Stimulated activated CD4-positive, alpha-beta T cell treated with anti-CD3 and anti-CD28 coated beads, Interleukin-2, amount 100 ng/mL, for 48 hours (primary cell): Measurements from ENCODE around the gene CD8B.
"Not testable (repeated sequence)": the region's sequence is repeated elsewhere in the genome, so short reads cannot be mapped to it uniquely, and the experiment has no call there.

Experiments
- DNase-seq, 2 donors: peaks; one replicate each; pipeline ENCODE4 v3.0.0-alpha.2; 2020

CD8B gene

DNA sequence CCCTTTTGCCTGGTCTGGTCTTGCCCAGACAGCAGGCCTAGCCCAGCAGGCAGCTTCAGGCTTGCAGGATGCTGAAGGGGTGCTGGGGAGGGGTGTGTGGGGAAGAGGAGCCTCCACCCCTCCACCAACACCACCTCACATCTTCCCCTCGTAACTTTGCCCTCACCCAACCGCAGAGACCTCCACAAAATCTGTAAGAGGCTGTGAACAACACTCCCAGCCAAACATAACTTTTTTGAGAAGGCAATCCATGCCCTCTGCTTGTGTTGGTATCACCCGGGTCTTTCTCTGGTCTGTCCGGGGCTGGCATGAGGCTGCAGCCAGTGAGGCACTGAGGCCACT is 26.2 kb downstream of the CD8B start:
- DNase-seq, result not testable (repeated sequence)

- DNase-seq, result no peak
These were observed 28.4 kb downstream of the CD8B start for GRCh38 chr2:86833315-86833714.

GRCh38 chr2:86832334-86833096 is 29.2 kb downstream of the CD8B start:
- DNase-seq, result no peak

DNA sequence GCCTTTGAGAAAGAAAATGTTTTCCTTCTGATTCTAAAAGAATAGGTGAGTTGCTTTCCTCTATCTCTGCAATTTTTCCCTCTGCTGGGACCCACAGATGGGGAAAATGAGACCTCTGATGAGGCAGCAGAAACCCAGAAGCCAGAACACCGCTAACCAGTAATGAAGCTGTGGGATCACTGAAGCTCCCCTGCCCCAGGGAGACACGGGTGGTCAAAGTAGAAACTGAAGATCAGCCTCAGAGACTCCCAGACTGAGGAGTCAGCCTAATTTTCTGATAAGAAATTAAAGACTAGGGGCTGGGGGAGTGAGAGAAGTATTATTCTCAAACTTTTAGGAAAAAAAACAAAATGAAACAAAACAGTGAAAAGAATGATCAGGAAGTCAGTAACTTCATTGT is 30.1 kb downstream of the CD8B start:
- DNase-seq, result no peak

DNA sequence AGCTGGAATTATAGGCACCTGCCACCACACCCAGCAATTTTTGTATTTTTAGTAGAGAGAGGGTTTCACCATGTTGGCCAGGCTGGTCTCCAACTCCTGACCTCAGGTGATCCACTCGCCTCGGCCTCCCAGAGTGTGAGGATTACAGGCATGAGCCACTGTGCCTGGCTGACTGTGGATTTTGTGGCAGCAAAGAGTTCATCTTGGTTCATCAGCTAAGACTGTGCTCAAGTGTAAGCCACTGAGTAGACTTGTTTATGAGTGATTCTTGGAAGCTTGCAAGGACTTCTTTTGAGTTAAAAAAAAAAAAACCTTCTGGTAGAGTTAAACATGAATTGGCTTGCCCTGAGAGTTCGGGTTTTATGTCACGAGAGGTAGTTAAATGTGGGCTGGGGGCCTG is 34.7 kb downstream of the CD8B start:
- no peak for DNase-seq

- DNase-seq, result no peak
These were observed 35.8 kb downstream of the CD8B start for GRCh38 chr2:86825693-86826381.

DNA sequence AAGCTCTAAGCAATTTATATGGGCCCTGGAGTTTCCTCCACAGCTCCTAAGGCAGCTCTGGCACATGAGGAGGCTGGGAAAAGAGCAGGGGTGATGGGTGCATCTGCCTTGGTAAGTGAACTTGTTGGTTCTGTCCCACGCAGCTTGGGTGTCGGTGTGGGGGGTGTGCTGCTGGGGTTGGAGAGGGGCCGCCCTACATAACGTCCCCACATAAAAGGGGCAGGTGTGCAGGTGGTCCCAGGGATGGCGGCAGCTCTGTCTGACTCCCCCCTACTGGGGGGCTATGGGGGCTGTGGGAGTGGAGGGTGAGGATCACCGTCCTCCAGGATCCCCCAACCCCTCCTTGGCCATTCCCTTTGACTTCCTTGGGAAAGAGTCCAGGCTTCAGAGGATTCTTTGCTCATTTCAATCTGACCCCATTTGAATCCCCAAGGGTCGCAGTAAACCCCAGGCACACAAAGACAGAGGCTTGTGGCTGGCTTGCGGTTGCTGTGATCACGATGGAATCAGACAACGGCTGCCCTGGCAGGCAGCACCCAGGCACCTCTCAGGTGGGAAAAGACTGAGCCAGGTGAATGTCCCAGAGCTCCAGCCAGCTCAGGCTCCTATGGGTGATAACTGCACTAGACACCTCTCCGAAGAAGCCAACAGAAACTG is 36.5 kb downstream of the CD8B start:
- no peak for DNase-seq

GRCh38 chr2:86822668-86823345 is 38.9 kb downstream of the CD8B start:
- DNase-seq, result no peak

DNA sequence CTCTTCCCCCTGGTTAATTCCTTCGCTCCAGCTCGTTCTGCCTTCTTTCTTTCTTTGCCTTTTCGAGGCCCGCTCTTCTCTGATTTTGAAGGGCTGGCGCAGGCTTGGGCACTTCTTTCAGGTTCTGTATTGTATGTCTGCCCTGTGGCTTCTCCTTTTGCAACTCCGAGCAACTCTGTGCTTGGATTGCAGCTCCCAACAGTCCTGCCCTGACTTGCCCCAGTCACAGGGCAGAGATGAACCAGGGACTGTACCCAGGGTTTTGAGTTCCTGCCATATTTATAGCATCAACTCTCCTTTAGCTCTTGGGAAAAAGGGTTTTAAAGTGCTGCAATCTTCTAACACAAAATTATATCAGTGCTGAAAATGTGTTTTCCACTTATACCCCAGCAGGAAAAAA is 39.8 kb downstream of the CD8B start:
- no peak for DNase-seq

- no peak for DNase-seq
These were observed 40.4 kb downstream of the CD8B start for GRCh38 chr2:86821306-86821705.

- no peak for DNase-seq
These were observed 42.7 kb downstream of the CD8B start for GRCh38 chr2:86818957-86819356.

GRCh38 chr2:86818114-86818801 is 43.4 kb downstream of the CD8B start:
- no peak for DNase-seq

GRCh38 chr2:86815611-86816010 is 46.1 kb downstream of the CD8B start:
- DNase-seq, result no peak

- DNase-seq, result no peak
These were observed 52.1 kb downstream of the CD8B start for GRCh38 chr2:86809481-86810121.

- DNase-seq, result peak; percentile 92 to 96
These were observed 53.1 kb downstream of the CD8B start for GRCh38 chr2:86808315-86809161.

DNA sequence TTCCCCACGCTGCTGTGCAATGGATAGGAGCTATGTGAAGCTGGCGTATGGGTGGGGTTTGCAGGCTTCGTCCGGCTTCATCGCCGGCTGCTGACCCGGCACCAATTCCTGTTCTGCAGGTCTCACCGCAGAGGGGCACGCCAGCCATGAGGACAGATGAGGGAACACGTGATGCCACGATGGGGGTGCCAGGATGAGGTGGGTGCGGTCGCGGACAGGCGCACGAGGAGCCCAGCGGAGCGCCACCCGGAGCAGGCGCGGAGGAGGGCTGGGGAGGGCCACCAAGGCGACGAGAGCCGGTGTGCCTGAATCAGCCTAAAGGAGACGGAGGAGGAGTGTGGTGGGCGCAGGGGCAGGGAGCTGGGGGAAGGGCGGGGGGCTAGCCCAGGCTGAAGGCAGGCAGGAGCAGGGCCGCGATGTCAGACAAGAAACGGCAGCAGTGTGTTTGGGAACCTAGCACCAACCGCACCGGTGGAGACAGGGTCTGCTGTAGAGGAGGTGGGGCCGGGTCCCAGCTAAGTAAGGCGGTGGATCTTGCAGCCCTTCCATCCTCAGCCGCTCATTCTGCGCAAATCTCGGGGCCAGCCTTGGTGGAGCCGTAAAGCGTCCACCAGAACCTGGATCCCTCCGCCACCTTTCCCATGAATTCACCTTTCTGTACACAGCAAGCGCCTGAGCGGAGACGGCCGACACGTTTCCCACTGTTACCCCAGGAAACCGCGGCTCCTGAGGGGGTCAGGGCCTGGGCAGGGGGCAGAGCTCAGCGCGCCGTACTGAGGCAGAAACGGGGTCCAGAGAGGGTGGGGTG is 54.0 kb downstream of the CD8B start:
- peak in 1 of 2 donors; percentile 23 for DNase-seq

GRCh38 chr2:86807133-86807467 is 54.6 kb downstream of the CD8B start:
- no peak for DNase-seq

GRCh38 chr2:86806059-86806857 is 55.4 kb downstream of the CD8B start:
- no peak for DNase-seq

GRCh38 chr2:86800856-86801567 is 60.7 kb downstream of the CD8B start:
- DNase-seq, result no peak
